ENCODE results near the gene FNIP1. TPM values are rescaled to one million over a fixed set of nuclear protein-coding genes. Genes with fewer than 3 reads are reported as not detected.
"Not testable (repeated sequence)": the region's sequence is repeated elsewhere in the genome, so short reads cannot be mapped to it uniquely, and the experiment has no call there.

FNIP1 gene
- total RNA-seq, 2 donors from 2014 or later, result 23.5 to 24.2 TPM

- intact Hi-C loops (cut with DNase I), result no loop called here
- no peak for ATAC-seq
These were observed 37.1 kb downstream of the FNIP1 start for GRCh38 chr5:131759704-131760103.

GRCh38 chr5:131758520-131758900 is 38.3 kb downstream of the FNIP1 start:
- intact Hi-C loops (cut with DNase I), result no loop called here
- DNase-seq (no peak), ATAC-seq (peak; percentile 74 to 82)

More at GRCh38 chr5:131759704-131760103, 37.1 kb downstream of the FNIP1 start:
- DNase-seq, result no peak

GRCh38 chr5:131757830-131758519 is 38.8 kb downstream of the FNIP1 start:
- ATAC-seq, result peak in 1 of 2 donors; percentile 30
- DNase-seq, result no peak
- intact Hi-C loops (cut with DNase I), result no loop called here

GRCh38 chr5:131756942-131757341 is 39.9 kb downstream of the FNIP1 start:
- intact Hi-C loops (cut with DNase I), result no loop called here
- no peak for ATAC-seq

GRCh38 chr5:131754363-131754762 is 42.5 kb downstream of the FNIP1 start:
- DNase-seq (no peak), ATAC-seq (no peak)
- intact Hi-C loops (cut with DNase I), result no loop called here

More at GRCh38 chr5:131756942-131757341, 39.9 kb downstream of the FNIP1 start:
- DNase-seq, result no peak

GRCh38 chr5:131751506-131751905 is 45.3 kb downstream of the FNIP1 start:
- no peak for ATAC-seq
- intact Hi-C loops (cut with DNase I), result no loop called here
- no peak for DNase-seq

DNA sequence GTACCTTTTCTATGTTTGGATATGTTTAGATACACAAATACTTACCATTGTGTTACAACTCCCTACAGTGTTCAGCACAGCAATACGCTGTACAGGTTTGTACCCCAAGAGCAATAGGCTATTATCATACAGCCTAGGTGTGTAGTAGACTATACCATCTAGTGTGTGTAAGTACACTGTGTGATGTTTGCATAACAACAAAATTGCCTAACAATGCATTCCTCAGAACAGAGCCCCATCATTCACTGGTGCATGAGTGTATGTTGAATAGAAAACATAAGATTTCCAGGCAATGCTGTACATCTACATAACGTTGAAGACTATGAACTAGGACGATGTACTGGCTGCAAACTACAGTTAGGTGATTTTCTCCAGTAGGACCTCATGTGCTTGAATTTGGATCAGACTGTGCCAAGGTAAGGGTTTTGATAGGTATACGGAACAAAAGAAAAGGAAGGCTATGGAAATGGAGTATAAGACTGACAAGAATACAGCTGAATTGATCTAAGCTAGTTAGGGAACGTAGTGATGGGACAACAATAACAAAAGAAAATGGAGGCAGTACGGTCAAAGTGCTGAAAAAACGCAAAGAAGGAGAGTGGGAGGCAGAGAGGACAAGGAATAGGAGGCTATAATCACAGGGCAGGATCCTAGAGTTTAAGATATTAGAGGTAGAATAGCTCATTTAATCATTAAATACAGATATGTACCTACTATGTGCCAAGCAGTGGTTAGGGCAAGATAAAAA is 46.9 kb downstream of the FNIP1 start:
- intact Hi-C loops (cut with DNase I), result no loop called here
- no peak for ATAC-seq
- DNase-seq, result no peak

GRCh38 chr5:131749138-131749537 is 47.7 kb downstream of the FNIP1 start:
- DNase-seq (no peak), ATAC-seq (peak in 1 of 2 donors; percentile 49)
- intact Hi-C loops (cut with DNase I), result no loop called here

DNA sequence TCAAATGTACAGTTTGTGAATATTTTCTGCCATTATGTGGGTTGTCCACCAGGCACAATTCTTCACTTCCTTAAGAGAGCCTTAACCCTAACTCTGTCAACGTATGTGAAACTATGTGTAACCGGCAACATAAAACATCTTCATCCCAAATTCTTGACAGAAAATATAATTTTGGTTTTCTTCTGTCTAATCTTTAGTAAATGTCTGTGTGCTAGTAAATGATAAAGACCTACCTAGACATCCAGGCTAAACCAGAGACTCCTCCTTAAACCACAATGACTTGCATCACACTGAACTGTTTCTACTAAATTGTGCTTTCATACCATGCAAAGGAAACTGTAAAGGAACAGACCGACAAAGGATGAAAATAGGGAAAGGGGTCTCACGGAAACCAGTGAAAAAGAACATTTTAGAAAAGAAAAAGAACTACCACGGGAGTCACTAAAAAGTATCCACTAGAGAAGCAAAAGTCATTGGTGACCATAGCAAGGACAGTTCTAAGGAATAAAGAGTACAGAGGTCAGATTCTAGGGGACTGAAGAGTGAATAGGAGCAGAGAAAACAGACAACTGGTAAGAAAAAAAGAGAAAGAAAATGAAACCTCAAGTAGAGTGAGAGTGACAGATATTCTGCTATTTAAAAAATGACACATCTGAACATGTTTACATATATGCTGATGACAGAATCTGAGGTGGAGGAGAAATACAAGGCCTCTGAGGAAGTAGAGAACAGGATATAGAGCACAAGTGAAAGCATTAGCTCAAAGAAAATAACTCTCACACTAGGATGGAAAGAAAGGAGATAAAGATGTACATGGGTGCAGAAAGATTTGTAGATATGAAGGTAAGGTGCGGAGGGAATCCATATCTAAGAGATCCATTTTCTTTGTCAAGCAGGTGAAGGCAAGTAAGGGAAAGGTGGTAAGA is 49.4 kb downstream of the FNIP1 start:
- ATAC-seq, result no peak
- intact Hi-C loops (cut with DNase I), result no loop called here

GRCh38 chr5:131746423-131746822 is 50.4 kb downstream of the FNIP1 start:
- ATAC-seq, result no peak
- no peak for DNase-seq
- intact Hi-C loops (cut with DNase I), result no loop called here

More for the DNA sequence above, 49.4 kb downstream of the FNIP1 start:
- DNase-seq, result no peak

- intact Hi-C loops (cut with DNase I), result no loop called here
- no peak for ATAC-seq
- DNase-seq, result no peak
These were observed 51.1 kb downstream of the FNIP1 start for GRCh38 chr5:131745703-131746102.

DNA sequence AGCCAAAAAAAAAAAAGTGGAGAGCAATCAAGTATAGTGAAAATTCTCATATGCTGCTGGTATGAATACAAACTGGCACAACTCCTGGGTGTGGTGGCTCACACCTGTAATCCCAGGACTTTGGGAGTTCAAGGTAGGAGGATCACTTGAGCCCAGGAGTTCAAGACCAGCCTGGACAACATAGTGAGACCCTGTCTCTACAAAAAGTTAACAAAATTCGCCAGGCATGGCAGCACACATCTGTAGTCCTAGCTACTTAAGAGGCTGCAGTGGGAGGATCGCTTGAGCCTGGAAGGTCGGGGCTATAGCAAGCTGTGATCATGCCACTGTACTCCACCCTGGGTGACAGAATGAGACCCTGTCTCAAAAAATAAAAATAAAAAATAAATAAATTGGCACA is 51.7 kb downstream of the FNIP1 start:
- ATAC-seq (no peak), DNase-seq (no peak)
- intact Hi-C loops (cut with DNase I), result no loop called here

DNA sequence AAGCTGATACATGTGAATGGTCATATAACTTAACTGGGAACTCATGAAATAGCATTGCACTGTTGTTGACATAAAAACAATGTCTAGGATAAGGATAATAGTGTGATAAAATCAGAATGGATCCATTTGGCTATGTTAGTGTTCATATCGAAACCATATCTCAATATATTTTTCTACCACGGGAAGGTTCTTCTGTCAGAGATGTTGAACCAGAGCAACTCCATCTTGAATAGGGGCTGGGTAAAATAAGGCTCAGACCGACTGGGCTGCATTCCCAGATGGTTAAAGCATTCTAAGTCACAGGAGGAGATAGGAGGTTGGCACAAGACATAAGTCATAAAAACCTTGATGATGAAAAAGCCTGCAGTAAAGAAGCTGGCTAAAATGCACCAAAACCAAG is 56.3 kb downstream of the FNIP1 start:
- DNase-seq, result no peak
- intact Hi-C loops (cut with DNase I), result no loop called here
- ATAC-seq, result no peak

- ATAC-seq, result no peak
- intact Hi-C loops (cut with DNase I), result no loop called here
- no peak for DNase-seq
These were observed 61.4 kb downstream of the FNIP1 start for GRCh38 chr5:131735393-131735792.

- intact Hi-C loops (cut with DNase I); ATAC-seq; DNase-seq: not testable (repeated sequence)
These were observed 61.9 kb downstream of the FNIP1 start for GRCh38 chr5:131734939-131735338.

DNA sequence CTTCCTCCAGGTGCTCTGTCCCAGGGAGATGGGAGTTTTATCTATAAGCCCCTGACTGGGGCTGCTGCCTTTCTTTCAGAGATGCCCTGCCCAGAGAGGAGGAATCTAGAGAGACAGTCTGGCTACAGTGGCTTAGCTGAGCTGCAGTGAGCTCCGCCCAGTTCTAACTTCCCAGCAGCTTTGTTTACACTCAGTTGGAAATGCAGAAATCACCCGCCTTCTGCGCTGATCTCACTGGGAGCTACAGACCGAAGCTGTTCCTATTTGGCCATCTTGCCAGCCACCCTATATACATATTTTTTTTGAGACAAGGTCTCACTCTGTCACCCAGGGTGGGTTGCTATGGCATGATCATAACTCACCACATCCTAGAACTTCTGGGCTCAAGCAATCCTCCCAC is 67.5 kb downstream of the FNIP1 start:
- DNase-seq; intact Hi-C loops (cut with DNase I); ATAC-seq: not testable (repeated sequence)

- ATAC-seq; intact Hi-C loops (cut with DNase I); DNase-seq: not testable (repeated sequence)
These were observed 72.7 kb downstream of the FNIP1 start for GRCh38 chr5:131724089-131724488.

- intact Hi-C loops (cut with DNase I), result no loop called here
- no peak for DNase-seq
- ATAC-seq, result no peak
These were observed 76.1 kb downstream of the FNIP1 start for GRCh38 chr5:131720714-131721113.

DNA sequence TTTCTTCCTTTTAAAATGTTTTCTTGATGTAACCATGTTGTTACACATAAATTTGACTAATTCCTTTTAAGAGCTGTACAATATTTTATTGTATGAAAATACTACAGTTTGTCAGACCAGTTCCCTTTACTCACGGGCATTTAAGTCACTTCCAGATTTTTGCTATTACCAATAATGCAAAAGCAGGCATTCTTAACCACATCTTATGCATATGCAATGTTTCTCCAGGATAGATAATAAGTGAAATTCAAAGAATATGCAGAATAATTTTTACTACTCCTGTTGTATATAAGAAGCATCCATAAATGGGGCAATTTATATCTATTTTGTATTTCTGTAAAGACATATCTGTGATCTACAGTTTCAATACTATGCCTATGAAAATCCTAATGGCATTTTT is 77.3 kb downstream of the FNIP1 start:
- intact Hi-C loops (cut with DNase I), result no loop called here
- ATAC-seq (no peak), DNase-seq (no peak)

All from left cardiac atrium (tissue), 4 donors.